ENCODE results near the gene SLC7A14.

Gene SLC7A14

DNA sequence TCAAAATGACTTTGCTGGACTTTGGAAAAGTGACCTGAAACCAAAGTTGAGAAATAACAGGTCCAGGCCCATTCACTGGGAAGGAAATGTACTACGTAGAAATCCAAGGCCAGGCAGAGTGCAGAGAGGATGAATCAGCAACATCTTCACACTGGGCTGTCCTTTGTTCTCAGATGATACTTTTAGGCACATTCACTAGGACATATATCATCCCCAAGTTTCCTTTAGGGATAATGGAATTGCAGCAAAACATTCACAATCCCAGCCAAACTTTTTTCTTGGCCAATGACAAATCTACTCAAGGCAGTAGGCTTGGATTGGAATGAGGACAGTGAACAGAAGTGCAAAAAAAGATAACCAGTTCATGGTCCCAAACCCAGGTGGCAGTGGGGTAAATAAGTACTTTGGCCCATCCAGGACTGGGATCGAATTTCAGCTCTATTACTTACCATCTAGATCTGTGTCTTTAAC, 92.1 kb downstream of the SLC7A14 start:
- TF ChIP-seq POLR2A (IDR thresholded peaks at IDR 0.05; ENCODE audit: low read depth, low read length) (no peak), TAF1 (IDR thresholded peaks at IDR 0.05; ENCODE audit: borderline replicate concordance, low read depth, low read length) (no peak)
- FAIRE-seq (no peak), DNase-seq (ENCODE audit: insufficient read length) (no peak)

DNA sequence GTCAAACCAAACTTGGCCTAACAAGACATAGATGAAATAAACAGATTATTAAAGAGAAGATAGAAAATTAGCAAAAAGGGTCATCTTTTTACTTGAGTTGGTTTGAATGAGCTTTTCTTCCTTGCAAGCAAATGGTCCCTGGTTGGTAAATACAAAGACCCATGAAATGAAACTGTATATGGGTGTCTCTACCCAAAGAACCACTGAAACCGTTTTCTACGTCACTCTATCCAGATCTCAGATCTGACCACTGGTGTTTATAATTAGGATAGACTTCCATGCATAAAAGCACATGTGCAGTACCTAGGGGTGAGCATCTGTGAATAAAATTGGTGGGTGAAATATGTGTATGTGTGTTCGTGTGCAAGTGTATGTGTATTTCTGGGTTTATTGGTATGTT, 94.0 kb downstream of the SLC7A14 start:
- no peak for FAIRE-seq
- DNase-seq (ENCODE audit: insufficient read length): no peak

DNA sequence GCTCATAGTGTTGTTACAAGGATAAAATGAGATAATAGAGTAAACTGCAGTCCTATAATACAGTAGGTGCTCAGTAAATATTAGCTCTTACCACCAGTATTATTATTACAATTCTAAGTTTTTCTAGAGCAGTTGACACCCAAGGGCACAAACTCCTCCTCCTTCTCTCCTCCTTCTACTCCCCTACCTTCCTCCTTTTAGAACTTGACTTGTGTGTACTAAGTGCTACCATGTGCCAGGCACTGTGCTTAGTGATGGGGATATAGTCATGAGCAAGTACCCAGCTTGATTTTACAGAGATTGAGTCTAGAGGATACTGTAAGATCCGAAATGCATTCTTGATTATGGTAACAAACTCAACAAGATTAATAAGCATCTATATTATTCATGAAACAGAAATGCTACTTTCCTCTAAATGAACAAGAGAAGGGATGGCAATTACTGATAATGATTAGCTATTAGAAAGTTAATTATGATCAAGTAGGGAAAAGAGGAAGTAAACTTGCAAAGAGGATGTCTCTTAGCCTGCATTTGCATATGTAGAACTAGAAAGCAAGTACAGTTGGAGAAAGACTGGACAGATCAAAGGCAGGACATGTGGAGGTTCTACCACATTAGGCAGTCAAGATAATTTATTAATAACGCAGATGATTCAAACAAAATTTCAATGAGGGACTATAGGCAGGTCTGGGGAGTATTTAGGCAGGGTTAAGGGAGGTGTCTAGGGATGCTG, 94.9 kb downstream of the SLC7A14 start:
- no peak for DNase-seq (ENCODE audit: insufficient read length)
- no peak for FAIRE-seq
- TF ChIP-seq POLR2AphosphoS5 (IDR thresholded peaks at IDR 0.05; ENCODE audit: low read depth, low read length) (no peak), TAF1 (IDR thresholded peaks at IDR 0.05; ENCODE audit: borderline replicate concordance, low read depth, low read length) (no peak), POLR2A (IDR thresholded peaks at IDR 0.05; ENCODE audit: low read depth, low read length) (no peak)

More for the DNA sequence above, 94.0 kb downstream of the SLC7A14 start:
- TF ChIP-seq TAF1 (IDR thresholded peaks at IDR 0.05; ENCODE audit: borderline replicate concordance, low read depth, low read length) (no peak), POLR2AphosphoS5 (IDR thresholded peaks at IDR 0.05; ENCODE audit: low read depth, low read length) (no peak), POLR2A (IDR thresholded peaks at IDR 0.05; ENCODE audit: low read depth, low read length) (no peak)

DNA sequence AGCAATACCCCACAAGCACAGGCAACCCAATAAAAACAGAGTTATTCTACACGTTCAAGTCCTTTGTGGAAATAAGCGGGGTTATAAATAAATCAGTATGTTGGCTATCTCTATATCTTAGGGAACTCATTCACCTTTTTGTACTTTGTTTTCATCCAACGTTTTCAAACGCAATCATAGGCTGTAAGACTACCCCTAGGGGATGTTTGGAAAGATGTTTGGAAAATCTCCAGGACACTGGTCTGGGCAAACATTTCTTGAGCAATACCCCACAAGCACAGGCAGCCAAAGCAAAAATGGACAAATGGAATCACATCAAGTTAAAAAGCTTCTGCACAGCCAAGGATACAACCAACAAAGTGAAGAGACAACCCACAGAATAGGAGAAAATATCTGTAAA, 97.1 kb downstream of the SLC7A14 start:
- DNase-seq (ENCODE audit: insufficient read length) (no peak), FAIRE-seq (no peak)
- TF ChIP-seq TAF1 (IDR thresholded peaks at IDR 0.05; ENCODE audit: borderline replicate concordance, low read depth, low read length) (no peak), POLR2AphosphoS5 (IDR thresholded peaks at IDR 0.05; ENCODE audit: low read depth, low read length) (no peak), POLR2A (IDR thresholded peaks at IDR 0.05; ENCODE audit: low read depth, low read length) (no peak)

DNA sequence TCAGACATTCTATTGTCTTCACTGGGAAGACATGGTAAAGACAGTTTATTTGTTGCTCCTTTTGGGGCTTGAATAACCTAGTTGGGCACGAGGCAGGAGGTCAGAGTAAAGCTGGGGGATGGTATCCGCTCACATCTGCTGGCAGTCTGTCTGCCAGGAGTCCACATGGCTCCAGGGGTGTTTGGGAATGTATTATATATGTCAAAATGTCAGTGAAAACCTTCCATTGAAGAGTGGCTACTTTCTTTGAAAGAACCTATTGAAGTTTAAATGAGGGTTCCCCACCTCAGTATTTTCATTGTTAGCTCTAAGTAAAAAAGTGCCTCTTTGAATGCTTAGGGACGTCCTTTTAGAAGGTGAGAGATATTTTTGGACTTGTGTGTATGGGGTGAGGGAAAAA, 98.8 kb downstream of the SLC7A14 start:
- TF ChIP-seq POLR2A (IDR thresholded peaks at IDR 0.05; ENCODE audit: low read depth, low read length): no peak
- no peak for TF ChIP-seq TAF1 (IDR thresholded peaks at IDR 0.05; ENCODE audit: borderline replicate concordance, low read depth, low read length)
- TF ChIP-seq POLR2AphosphoS5 (IDR thresholded peaks at IDR 0.05; ENCODE audit: low read depth, low read length): no peak
- FAIRE-seq: no peak
- DNase-seq (ENCODE audit: insufficient read length): no peak

DNA sequence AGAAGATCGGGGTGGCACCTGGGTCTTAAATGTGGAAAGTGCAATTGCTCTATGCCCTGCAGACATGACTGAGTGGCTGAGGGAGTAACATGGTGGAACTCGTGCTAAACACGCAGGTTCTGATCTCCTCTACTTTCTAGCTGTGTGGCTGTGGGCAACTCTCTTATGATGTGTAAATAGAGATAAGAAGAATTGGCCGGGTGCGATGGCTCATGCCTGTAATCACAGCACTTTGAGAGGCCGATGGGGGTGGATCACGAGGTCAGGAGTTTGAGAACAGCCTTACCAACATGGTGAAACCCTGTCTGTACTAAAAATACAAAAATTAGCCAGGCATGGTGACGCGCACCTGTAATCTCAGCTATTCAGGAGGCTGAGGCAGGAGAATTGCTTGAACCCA, 99.5 kb downstream of the SLC7A14 start:
- no peak for TF ChIP-seq POLR2AphosphoS5 (IDR thresholded peaks at IDR 0.05; ENCODE audit: low read depth, low read length)
- TF ChIP-seq POLR2A (IDR thresholded peaks at IDR 0.05; ENCODE audit: low read depth, low read length): no peak
- TF ChIP-seq TAF1 (IDR thresholded peaks at IDR 0.05; ENCODE audit: borderline replicate concordance, low read depth, low read length): no peak
- FAIRE-seq: no peak
- DNase-seq (ENCODE audit: insufficient read length): no peak

DNA sequence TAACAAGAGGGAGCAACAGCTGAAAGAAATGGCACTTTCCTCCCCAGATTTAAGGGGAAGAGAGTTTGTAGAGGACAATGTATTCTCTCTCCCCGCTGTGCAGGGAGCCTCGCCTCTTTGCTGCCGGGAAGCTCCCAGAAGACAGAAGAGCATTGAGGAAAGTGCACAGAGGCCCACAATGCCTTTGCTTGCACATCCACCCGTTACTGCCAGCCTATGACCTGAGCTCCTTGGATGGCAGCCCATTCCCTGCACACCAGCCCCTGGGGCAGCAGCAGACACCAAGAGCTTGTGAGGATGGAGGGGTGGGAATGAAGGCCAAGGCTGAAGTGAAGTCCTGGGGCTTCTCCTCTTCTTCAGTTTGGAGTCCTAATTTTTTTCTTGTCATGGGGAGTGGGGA, 100.2 kb downstream of the SLC7A14 start:
- FAIRE-seq (no peak), DNase-seq (ENCODE audit: insufficient read length) (no peak)
- TF ChIP-seq POLR2A (IDR thresholded peaks at IDR 0.05; ENCODE audit: low read depth, low read length) (no peak), POLR2AphosphoS5 (IDR thresholded peaks at IDR 0.05; ENCODE audit: low read depth, low read length) (no peak), TAF1 (IDR thresholded peaks at IDR 0.05; ENCODE audit: borderline replicate concordance, low read depth, low read length) (no peak)

DNA sequence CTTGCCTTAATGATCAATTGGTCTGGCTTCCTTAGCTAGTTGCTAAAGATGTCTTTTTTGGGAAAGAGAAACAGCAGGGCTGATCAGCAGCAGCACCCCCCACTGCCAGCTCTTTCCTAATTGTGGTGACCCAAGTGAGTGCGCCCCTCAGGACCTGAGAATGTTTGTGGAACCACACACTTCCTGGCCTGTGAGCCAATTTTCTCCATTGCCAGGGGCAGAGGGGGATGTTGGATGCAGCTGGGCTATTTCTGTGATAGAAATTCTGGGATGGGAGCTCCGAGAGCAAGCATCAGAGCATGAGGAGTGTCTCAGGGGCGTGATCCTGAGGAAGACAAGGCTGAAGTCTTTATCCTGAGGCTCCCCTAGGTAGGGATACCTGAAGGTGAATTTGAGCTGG, 100.6 kb downstream of the SLC7A14 start:
- TF ChIP-seq POLR2AphosphoS5 (IDR thresholded peaks at IDR 0.05; ENCODE audit: low read depth, low read length) (no peak), POLR2A (IDR thresholded peaks at IDR 0.05; ENCODE audit: low read depth, low read length) (no peak), TAF1 (IDR thresholded peaks at IDR 0.05; ENCODE audit: borderline replicate concordance, low read depth, low read length) (no peak)
- no peak for FAIRE-seq

DNA sequence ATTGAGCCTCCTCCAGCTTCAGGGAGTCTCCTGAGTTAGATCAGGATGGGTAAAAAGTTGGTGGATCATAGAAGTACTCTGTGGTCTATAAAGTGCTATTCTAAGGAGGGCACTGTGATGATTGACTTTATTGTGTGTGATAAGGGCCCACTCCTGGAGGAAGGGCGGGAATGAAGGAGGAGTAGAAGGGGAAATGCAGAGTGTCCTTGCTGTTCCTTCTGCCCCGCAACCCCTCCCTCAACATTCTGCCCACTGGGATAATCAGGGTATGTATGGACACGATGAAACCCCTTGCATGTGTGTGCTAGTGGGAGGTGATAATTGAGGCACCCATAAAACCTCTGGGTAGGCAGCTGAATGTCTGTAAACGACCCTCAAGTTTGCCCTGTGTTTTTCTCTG, 101.0 kb downstream of the SLC7A14 start:
- no peak for DNase-seq (ENCODE audit: insufficient read length)
- TF ChIP-seq POLR2AphosphoS5 (IDR thresholded peaks at IDR 0.05; ENCODE audit: low read depth, low read length) (no peak), TAF1 (IDR thresholded peaks at IDR 0.05; ENCODE audit: borderline replicate concordance, low read depth, low read length) (no peak), POLR2A (IDR thresholded peaks at IDR 0.05; ENCODE audit: low read depth, low read length) (no peak)
- FAIRE-seq: no peak

More for the DNA sequence above, 100.6 kb downstream of the SLC7A14 start:
- DNase-seq (ENCODE audit: insufficient read length): no peak

DNA sequence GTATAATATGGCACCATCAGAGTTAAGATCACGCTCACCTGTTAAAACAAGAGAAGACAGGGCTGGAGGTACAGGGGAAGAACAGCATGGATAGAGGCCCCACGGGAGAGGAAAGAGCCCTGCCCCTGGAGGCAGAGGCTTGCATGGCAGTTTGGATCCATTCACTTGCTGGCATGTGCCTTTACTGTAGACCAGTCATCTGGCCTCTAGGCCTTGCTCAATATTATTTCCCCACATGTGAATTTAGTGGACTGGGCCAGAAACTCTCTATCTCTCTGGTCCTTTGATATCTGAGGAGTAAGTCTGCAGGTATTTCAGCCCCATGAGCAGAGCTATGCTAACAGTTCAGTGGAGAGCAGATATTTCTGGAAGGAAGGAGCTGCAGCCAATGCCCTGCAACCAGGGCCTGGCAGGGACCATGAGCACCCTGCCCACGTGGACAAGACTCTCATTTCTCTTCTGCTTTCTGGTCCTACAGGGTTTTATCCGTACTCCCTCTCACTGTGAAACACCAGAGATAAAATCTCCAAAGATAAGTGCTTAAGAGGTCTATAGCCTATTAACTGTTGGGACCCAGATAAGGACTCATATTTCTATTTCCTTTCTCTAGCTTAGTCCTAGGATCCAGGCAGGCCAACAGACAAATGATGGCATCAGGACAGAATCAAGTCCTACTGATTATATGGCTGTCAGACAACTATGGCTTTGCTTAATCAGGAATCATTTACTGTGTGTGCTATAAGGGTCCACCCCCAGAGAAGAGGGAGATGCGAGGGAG, 102.2 kb downstream of the SLC7A14 start:
- DNase-seq (ENCODE audit: insufficient read length): no peak
- FAIRE-seq: no peak

DNA sequence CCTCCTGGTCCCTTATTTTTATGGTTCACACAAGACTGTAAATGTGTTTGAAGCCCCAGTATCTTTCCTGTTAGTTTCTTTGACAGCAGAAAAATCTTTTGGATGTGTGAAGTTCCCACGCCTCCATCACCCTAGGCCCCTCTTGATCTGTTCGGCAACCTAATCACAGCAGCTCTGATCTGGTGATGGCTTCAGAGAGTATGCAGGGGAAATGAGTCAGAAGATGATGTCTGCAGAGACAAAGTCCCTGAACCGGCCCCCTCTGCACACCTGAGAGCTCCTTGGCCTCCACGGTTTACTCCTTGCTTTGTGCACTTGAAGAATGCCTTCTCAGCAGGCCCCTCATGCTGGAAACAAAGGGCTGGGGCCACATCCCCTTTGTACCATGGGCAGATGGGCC, 103.7 kb downstream of the SLC7A14 start:
- no peak for FAIRE-seq

More for the DNA sequence above, 102.2 kb downstream of the SLC7A14 start:
- TF ChIP-seq POLR2AphosphoS5 (IDR thresholded peaks at IDR 0.05; ENCODE audit: low read depth, low read length): no peak
- no peak for TF ChIP-seq TAF1 (IDR thresholded peaks at IDR 0.05; ENCODE audit: borderline replicate concordance, low read depth, low read length)
- no peak for TF ChIP-seq POLR2A (IDR thresholded peaks at IDR 0.05; ENCODE audit: low read depth, low read length)

DNA sequence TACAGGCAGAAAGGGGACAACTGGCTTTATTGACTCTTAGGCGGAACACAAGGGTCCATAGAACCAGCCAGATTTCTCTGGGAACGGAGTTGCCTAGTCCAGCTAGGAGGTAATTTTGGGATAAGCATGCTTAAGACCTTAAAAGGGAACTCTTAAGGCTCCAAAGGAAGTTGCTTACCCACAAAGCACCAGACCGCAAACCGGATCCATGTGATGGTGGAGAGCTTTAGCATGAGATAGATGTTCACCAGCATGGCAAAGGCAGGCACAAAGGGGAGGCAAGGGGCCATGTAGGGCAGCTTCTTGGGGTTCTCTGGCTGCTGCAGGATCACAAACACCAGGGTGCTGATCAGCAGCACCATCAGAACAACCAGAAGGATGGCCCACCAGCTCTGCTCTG, 105.8 kb downstream of the SLC7A14 start:
- FAIRE-seq (no peak), DNase-seq (ENCODE audit: insufficient read length) (no peak)
- TF ChIP-seq TAF1 (IDR thresholded peaks at IDR 0.05; ENCODE audit: borderline replicate concordance, low read depth, low read length): no peak
- no peak for TF ChIP-seq POLR2AphosphoS5 (IDR thresholded peaks at IDR 0.05; ENCODE audit: low read depth, low read length)
- TF ChIP-seq POLR2A (IDR thresholded peaks at IDR 0.05; ENCODE audit: low read depth, low read length): no peak

More for the DNA sequence above, 103.7 kb downstream of the SLC7A14 start:
- TF ChIP-seq POLR2AphosphoS5 (IDR thresholded peaks at IDR 0.05; ENCODE audit: low read depth, low read length) (no peak), TAF1 (IDR thresholded peaks at IDR 0.05; ENCODE audit: borderline replicate concordance, low read depth, low read length) (no peak), POLR2A (IDR thresholded peaks at IDR 0.05; ENCODE audit: low read depth, low read length) (no peak)
- DNase-seq (ENCODE audit: insufficient read length): no peak
